Mesendoderm (in vitro differentiated cells): Measurements from ENCODE around the gene TGFB1I1.

Source experiments
- DNase-seq: peaks from one replicate; pipeline ENCODE4 v3.0.0; 2013
- H2AK5ac ChIP-seq: 2 replicates; pipeline ENCODE4 v1.6.1; 2013; ENCODE audit warnings: low read length, inconsistent platforms
- H2BK120ac ChIP-seq: 2 replicates; pipeline ENCODE4 v1.6.1; 2013; ENCODE audit warnings: low read depth, mild to moderate bottlenecking, low read length, moderate library complexity, mixed read lengths
- H2BK15ac ChIP-seq: replicated peaks from 2 replicates; pipeline ENCODE4 v1.6.1; 2013; ENCODE audit warnings: low read depth, mild to moderate bottlenecking, moderate library complexity
- H2BK5ac ChIP-seq: 2 replicates; pipeline ENCODE4 v1.6.1; 2013; ENCODE audit warnings: low read length, inconsistent platforms
- H3K18ac ChIP-seq: 2 replicates; pipeline ENCODE4 v1.6.1; 2013; ENCODE audit warnings: mild to moderate bottlenecking, low read length, mixed read lengths
- H3K23ac ChIP-seq: one replicate; pipeline ENCODE4 v1.6.1; 2013; ENCODE audit warnings: low read length
- H3K27ac ChIP-seq: 2 replicates; pipeline ENCODE4 v1.5.1; 2013; ENCODE audit warnings: low read depth, mild to moderate bottlenecking, inconsistent platforms, low read length, moderate library complexity
- H3K27me3 ChIP-seq: 2 replicates; pipeline ENCODE4 v1.6.1; 2013; ENCODE audit warnings: low read length, control low read depth, mild to moderate bottlenecking, inconsistent platforms; ENCODE audit not compliant: insufficient read depth, poor library complexity
- H3K36me3 ChIP-seq: 2 replicates; pipeline ENCODE4 v1.6.1; 2013; ENCODE audit warnings: low read length, inconsistent platforms; ENCODE audit not compliant: control insufficient read depth, insufficient read depth
- H3K4ac ChIP-seq: one replicate; pipeline ENCODE4 v1.6.1; 2013; ENCODE audit warnings: low read depth, mild to moderate bottlenecking, low read length, moderate library complexity
- H3K4me1 ChIP-seq: 2 replicates; pipeline ENCODE4 v1.6.1; 2013; ENCODE audit warnings: low read depth, low read length, inconsistent platforms; ENCODE audit not compliant: control insufficient read depth
- H3K4me2 ChIP-seq: 2 replicates; pipeline ENCODE4 v1.6.1; 2013; ENCODE audit warnings: low read length
- H3K4me3 ChIP-seq: 2 replicates; pipeline ENCODE4 v1.5.1; 2013; ENCODE audit warnings: mild to moderate bottlenecking, low read length
- H3K56ac ChIP-seq: one replicate; pipeline ENCODE4 v1.6.1; 2013; ENCODE audit warnings: low read length
- H3K79me1 ChIP-seq: 2 replicates; pipeline ENCODE4 v1.6.1; 2013; ENCODE audit warnings: low read length, inconsistent platforms
- H3K79me2 ChIP-seq: 2 replicates; pipeline ENCODE4 v1.6.1; 2013; ENCODE audit warnings: mild to moderate bottlenecking, low read length; ENCODE audit not compliant: control insufficient read depth, insufficient read depth
- H3K9ac ChIP-seq: 2 replicates; pipeline ENCODE4 v1.6.1; 2013; ENCODE audit warnings: low read length, inconsistent platforms
- H4K5ac ChIP-seq: one replicate; pipeline ENCODE4 v1.6.1; 2013; ENCODE audit warnings: low read length
- H4K8ac ChIP-seq: one replicate; pipeline ENCODE4 v1.6.1; 2013; ENCODE audit warnings: low read depth, mild to moderate bottlenecking, control low read depth, low read length, moderate library complexity
- WGBS: extraction: QIAGEN DNeasy Blood & Tissue Kit; methylation state at CpG from one replicate; pipeline ENCODE4 v1.1.7; 2013; ENCODE audit warnings: low lambda C conversion rate, missing lambda C conversion rate; ENCODE audit not compliant: insufficient coverage; ENCODE audit errors: extremely low coverage; 5-methylcytosine and 5-hydroxymethylcytosine counted together

Gene TGFB1I1

GRCh38 chr16:31504159-31504558, 32.2 kb downstream of the TGFB1I1 start:
- H2BK5ac ChIP-seq, result no peak overlapping the region

DNA sequence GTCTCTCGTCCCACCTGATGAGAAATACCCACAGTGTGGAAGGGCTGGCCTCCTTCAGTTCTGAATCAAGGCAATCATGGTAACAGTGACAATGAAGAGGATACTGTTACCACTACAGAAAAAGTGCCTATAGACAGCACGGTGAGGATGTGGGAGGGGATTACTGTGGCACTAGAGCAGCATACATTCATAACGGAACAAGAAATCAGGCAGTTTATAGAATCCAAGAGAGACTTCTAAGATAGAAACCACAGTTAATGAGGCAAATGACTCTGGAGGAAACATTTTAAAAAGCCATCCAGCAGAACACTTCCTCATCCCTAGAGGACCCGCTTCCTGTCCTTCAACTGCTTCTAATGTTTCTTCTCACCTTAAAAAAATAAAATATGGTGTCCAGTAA, 33.5 kb downstream of the TGFB1I1 start:
- Histone ChIP-seq H3K4me3 (no peak overlapping the region), H2AK5ac (no peak overlapping the region), H3K79me1 (peaks cover 4% of the 10 kb centered on the region), H2BK120ac (no peak overlapping the region), H3K18ac (no peak overlapping the region), H4K8ac (no peak overlapping the region), H3K4me1 (peaks cover 5% of the 10 kb centered on the region), H3K27ac (no peak overlapping the region), H3K56ac (no peak overlapping the region), H2BK15ac (no peak overlapping the region), H4K5ac (no peak overlapping the region), H3K4ac (no peak overlapping the region), H2BK5ac (no peak overlapping the region), H3K27me3 (no peaks in the 10 kb centered on the region), H3K4me2 (no peak overlapping the region), H3K23ac (no peak overlapping the region), H3K9ac (no peak overlapping the region), H3K79me2 (no peaks in the 10 kb centered on the region), H3K36me3 (no peaks in the 10 kb centered on the region)
- DNase-seq, result no peak
- no CpG with 5 or more reads among the region's 4 CpGs for WGBS

More at GRCh38 chr16:31504159-31504558, 32.2 kb downstream of the TGFB1I1 start:
- Histone ChIP-seq H3K79me1 (peaks cover 4% of the 10 kb centered on the region), H3K4me2 (no peak overlapping the region), H3K79me2 (no peaks in the 10 kb centered on the region), H4K5ac (no peak overlapping the region), H3K27ac (no peak overlapping the region), H2BK120ac (no peak overlapping the region), H3K9ac (no peak overlapping the region), H3K27me3 (no peaks in the 10 kb centered on the region), H3K56ac (no peak overlapping the region), H4K8ac (no peak overlapping the region), H3K36me3 (no peaks in the 10 kb centered on the region), H3K4ac (no peak overlapping the region), H3K18ac (no peak overlapping the region), H3K4me3 (no peak overlapping the region), H2BK15ac (no peak overlapping the region), H3K4me1 (peaks cover 5% of the 10 kb centered on the region), H3K23ac (no peak overlapping the region), H2AK5ac (no peak overlapping the region)
- WGBS, result no CpG with 5 or more reads among the region's 8 CpGs
- no peak for DNase-seq

DNA sequence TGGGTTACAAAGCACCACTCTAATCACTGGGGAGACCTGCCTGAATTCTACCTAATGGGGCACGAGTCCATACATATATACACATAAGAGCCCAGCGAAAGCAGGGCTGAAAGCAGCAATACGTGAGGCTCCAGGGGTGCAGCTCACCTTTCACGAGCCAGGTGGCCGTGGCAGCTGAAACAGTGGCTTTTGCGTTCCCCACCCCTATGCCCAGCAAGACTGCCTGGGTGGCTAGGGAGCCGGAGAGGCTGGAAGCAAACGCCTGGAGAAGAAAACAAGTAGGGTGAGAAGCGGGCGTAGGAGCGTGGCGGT, 35.6 kb downstream of the TGFB1I1 start:
- Histone ChIP-seq H2AK5ac (no peak overlapping the region), H3K4me1 (peaks cover 5% of the 10 kb centered on the region)
- no CpG with 5 or more reads among the region's 12 CpGs for WGBS

GRCh38 chr16:31507929-31508705, 36.2 kb downstream of the TGFB1I1 start, which contains the start of gene RUSF1:
Gene RUSF1 (minus strand): TSS chr16:31508391. CDS start chr16:31508373, 18 bp downstream.
- Histone ChIP-seq H3K4ac (peak within 1 kb of the TSS; percentile 56), H2BK120ac (no peak within 1 kb of the TSS), H4K5ac (peak within 1 kb of the TSS; percentile 64), H3K4me3 (peak within 1 kb of the TSS; percentile 67), H3K36me3 (no peaks in the 10 kb centered on the region), H2BK5ac (no peak within 1 kb of the TSS), H3K9ac (peak within 1 kb of the TSS; percentile 92), H3K23ac (no peak within 1 kb of the TSS), H4K8ac (no peak within 1 kb of the TSS), H3K79me2 (no peaks in the 10 kb centered on the region), H2AK5ac (no peak within 1 kb of the TSS), H3K27ac (peak within 1 kb of the TSS; percentile 55), H3K18ac (peak within 1 kb of the TSS; percentile 94), H3K27me3 (no peaks in the 10 kb centered on the region), H3K79me1 (peaks cover 4% of the 10 kb centered on the region), H3K56ac (peak within 1 kb of the TSS; percentile 98), H2BK15ac (no peak within 1 kb of the TSS), H3K4me2 (peak within 1 kb of the TSS; percentile 58), H3K4me1 (peaks cover 5% of the 10 kb centered on the region)
- no CpG with 5 or more reads among the region's 65 CpGs for WGBS
- peak; percentile 96 for DNase-seq

More for the DNA sequence above, 35.6 kb downstream of the TGFB1I1 start:
- peaks cover 4% of the 10 kb centered on the region for H3K79me1 ChIP-seq
- H3K23ac ChIP-seq, result no peak overlapping the region
- no peak overlapping the region for H4K5ac ChIP-seq
- H3K36me3 ChIP-seq, result no peaks in the 10 kb centered on the region
- H3K4ac ChIP-seq, result no peak overlapping the region
- H2BK5ac ChIP-seq, result no peak overlapping the region
- no peak for DNase-seq
- no peak overlapping the region for H3K27ac ChIP-seq
- no peak overlapping the region for H2BK120ac ChIP-seq
- no peak overlapping the region for H2BK15ac ChIP-seq
- H3K4me3 ChIP-seq, result peak overlapping the region; percentile 64
- H3K56ac ChIP-seq, result peak overlapping the region; percentile 98
- H3K79me2 ChIP-seq, result no peaks in the 10 kb centered on the region
- H4K8ac ChIP-seq, result no peak overlapping the region
- peak overlapping the region; percentile 30 for H3K4me2 ChIP-seq
- peak overlapping the region; percentile 83 for H3K9ac ChIP-seq
- H3K18ac ChIP-seq, result no peak overlapping the region
- H3K27me3 ChIP-seq, result no peaks in the 10 kb centered on the region

- H3K23ac ChIP-seq, result no peak overlapping the region
- no peaks in the 10 kb centered on the region for H3K27me3 ChIP-seq
- H2AK5ac ChIP-seq, result no peak overlapping the region
- peak overlapping the region; percentile 2 for H4K5ac ChIP-seq
- H3K4me3 ChIP-seq, result peak overlapping the region; percentile 67
- H3K4me1 ChIP-seq, result peaks cover 5% of the 10 kb centered on the region
- H3K79me1 ChIP-seq, result peaks cover 4% of the 10 kb centered on the region
- peak overlapping the region; percentile 58 for H3K4me2 ChIP-seq
- no peak overlapping the region for H2BK15ac ChIP-seq
- no peak overlapping the region for H3K27ac ChIP-seq
- peak overlapping the region; percentile 56 for H3K4ac ChIP-seq
- peak overlapping the region; percentile 94 for H3K18ac ChIP-seq
- H4K8ac ChIP-seq, result no peak overlapping the region
- no CpG with 5 or more reads among the region's 6 CpGs for WGBS
- no peak for DNase-seq
- H2BK120ac ChIP-seq, result no peak overlapping the region
- peak overlapping the region; percentile 98 for H3K56ac ChIP-seq
- H3K9ac ChIP-seq, result peak overlapping the region; percentile 92
- H3K36me3 ChIP-seq, result no peaks in the 10 kb centered on the region
- H3K79me2 ChIP-seq, result no peaks in the 10 kb centered on the region
- H2BK5ac ChIP-seq, result no peak overlapping the region
Measured at GRCh38 chr16:31508706-31509195, 36.8 kb downstream of the TGFB1I1 start.
